GM12872 (cell line): ENCODE data around the gene ZSWIM9.

ENCODE experiments used
- CTCF ChIP-seq: IDR thresholded peaks from 3 replicates; pipeline ENCODE4 v1.5.1; 2011; ENCODE audit warnings: low read depth, mild to moderate bottlenecking, low read length, moderate library complexity; ENCODE audit not compliant: insufficient read depth

Gene ZSWIM9

DNA sequence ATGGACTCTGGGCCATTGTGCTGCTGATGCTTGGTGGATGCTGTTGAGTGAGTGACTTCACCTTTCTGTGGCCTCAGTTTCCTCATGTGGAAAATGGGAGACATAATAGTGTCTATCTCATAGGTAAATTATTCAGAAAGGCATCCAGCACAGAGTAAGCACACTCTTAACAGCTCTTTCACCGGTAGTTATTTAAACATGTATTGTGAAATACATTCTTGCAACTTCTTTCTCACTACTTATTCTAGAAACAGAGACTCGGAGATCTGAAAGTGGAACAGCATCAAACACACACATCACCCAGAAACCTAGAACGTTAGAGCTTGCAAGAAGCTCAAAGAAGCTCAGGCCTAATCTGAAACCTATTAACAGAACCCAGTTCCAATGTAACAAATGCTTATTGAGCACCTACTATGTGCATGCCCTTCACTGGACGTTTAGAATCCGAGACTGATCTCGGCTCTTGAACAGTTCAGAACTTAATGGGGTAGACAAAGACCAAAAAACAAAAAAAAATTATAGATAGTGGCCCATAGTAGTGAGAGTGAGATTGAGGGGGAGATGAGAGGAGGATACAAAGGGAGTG, 4.1 kb downstream of the ZSWIM9 start:
- no peak for TF ChIP-seq CTCF

DNA sequence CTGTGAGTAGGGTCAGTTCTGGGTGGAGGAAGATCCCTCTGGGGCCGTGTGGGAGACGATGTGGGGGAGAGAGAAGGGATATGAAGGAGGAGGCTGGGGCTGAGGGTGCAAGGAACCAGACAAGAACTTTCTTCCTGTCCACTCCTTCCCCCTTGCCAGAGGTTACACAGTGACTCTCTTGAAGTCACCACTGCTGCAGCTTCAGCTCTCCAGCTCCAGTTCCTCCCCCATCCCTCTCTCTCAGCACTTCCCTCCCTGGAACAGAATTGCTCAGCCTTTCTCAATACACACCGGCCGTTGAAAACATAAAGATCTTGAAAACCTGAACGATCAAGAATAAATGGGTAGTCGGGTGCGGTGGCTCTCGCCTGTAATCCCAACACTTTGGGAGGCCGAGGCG, 5.1 kb downstream of the ZSWIM9 start:
- no peak for TF ChIP-seq CTCF

- no peak for TF ChIP-seq CTCF
Measured at GRCh38 chr19:48176226-48176625, 5.7 kb downstream of the ZSWIM9 start.

DNA sequence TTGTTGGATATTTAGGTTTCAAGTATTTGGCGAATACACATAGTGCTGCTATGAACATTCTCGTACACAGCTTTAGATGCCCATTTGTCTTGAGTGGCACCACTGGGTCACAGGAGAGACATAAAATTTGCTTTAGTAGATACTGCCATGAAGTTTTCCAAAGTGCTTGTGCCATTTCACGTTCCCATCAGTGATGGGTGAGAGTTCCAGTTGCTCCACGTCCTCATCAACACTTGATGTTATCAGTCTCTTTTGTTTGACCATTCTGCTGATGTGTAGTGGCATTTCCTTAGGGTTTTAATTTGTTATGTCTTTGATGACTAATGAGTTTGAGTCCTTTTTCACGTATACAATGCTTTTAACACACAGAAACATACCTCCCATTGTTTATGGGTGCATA, 11.0 kb downstream of the ZSWIM9 start:
- TF ChIP-seq CTCF, result no peak

DNA sequence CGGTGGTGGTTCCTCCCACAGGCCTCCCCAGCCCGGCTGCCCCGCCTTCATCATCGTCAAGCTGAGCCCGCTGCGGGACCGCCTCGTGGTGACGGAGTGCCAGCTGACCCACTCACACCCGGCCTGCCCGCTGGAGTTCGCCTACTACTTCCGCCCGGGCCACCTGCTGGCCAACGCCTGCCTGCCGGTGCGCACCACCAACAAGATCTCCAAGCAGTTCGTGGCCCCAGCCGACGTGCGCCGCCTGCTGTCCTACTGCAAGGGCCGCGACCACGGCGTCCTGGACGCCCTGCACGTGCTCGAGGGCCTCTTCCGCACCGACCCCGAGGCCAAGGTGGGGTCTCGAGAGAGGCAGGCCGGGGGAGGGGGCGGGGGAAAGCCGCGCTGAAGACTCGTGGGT, 12.0 kb downstream of the ZSWIM9 start:
- TF ChIP-seq CTCF, result peak; percentile 14; the same call in 1 of the 3 replicates

DNA sequence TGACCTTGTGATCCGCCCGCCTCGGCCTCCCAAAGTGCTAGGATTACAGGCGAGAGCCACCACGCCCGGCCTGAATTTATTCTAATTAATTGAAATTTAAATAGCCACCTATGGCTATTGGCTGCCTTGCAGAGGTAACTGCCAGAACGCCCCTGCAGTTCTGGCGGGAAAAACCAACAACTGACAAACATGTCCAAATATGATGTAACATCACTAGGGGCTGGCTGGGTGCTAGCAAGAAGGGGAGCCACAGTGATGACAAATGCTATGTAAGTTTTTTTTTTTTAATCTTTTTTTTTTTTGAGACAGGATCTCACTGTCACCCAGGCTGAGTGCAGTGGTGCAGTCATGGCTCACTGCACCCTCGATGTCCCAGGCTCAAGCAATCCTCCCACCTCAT, 12.9 kb downstream of the ZSWIM9 start:
- no peak for TF ChIP-seq CTCF

GRCh38 chr19:48186015-48186414, 15.5 kb downstream of the ZSWIM9 start:
- no peak for TF ChIP-seq CTCF
